ENCODE results near the gene PRKCH. TPM values are rescaled to one million over a fixed set of nuclear protein-coding genes. Genes with fewer than 3 reads are reported as not detected.
"Not testable (repeated sequence)": the region's sequence is repeated elsewhere in the genome, so short reads cannot be mapped to it uniquely, and the experiment has no call there.

PRKCH gene
- total RNA-seq, 1 donor from 2014 or later, result 14.5 TPM

- intact Hi-C loops (cut with DNase I), result no loop called here
- DNase-seq, result no peak
- no peak for ATAC-seq (ENCODE audit: poor library complexity)
Observed at GRCh38 chr14:61399365-61399764, 78.0 kb downstream of the PRKCH start.

- no peak for ATAC-seq (ENCODE audit: poor library complexity)
- intact Hi-C loops (cut with DNase I), result no loop called here
- no peak for DNase-seq
Observed at GRCh38 chr14:61401461-61401860, 80.1 kb downstream of the PRKCH start.

- DNase-seq, result no peak
- ATAC-seq (ENCODE audit: poor library complexity), result no peak
- intact Hi-C loops (cut with DNase I), result no loop called here
Observed at GRCh38 chr14:61403411-61403810, 82.0 kb downstream of the PRKCH start.

- intact Hi-C loops (cut with DNase I), result no loop called here
- DNase-seq (no peak), ATAC-seq (ENCODE audit: poor library complexity) (no peak)
Observed at GRCh38 chr14:61404637-61405036, 83.3 kb downstream of the PRKCH start.

- DNase-seq, result no peak
- intact Hi-C loops (cut with DNase I), result no loop called here
- no peak for ATAC-seq (ENCODE audit: poor library complexity)
Observed at GRCh38 chr14:61406198-61406597, 84.8 kb downstream of the PRKCH start.

DNA sequence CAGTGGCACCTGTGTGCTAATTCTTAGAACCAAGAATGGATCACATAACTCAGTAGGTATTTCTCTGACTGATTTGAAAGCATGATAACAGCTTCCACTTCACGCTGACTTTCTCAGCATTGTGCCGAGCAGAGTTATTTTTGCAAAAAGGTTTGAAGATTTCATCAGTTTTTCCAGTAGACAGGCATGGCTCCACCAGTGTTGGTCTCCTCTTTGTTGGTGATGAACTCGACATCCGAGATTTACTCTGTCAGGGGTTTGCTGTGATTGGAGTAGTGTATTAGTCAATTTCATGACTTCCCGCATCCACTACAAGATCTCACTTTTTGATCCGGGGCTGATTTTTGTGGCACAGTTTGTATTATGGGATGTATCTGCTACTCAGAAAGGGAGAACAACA lies 85.3 kb downstream of the PRKCH start:
- no peak for ATAC-seq (ENCODE audit: poor library complexity)
- intact Hi-C loops (cut with DNase I), result no loop called here

DNA sequence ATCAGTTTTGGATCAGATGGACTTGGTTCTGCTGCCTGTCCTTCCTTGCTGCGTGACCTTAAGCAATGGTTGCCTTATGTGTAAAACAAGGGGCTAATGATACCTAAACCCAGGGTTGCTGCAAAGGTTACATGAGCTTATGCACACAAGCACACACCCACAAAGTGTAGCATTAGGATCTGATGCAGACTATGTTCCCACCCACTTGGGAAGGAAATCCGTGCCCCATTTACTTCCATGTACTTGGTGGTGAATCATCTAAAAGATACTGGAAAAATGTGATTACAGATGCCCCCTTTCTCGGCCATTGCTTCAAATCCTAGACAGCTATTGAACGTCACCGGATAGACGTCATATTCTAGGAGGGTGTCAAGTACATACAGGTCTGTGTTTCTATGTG lies 87.1 kb downstream of the PRKCH start:
- no peak for ATAC-seq (ENCODE audit: poor library complexity)
- intact Hi-C loops (cut with DNase I), result no loop called here
- DNase-seq, result no peak

More for the DNA sequence above, 85.3 kb downstream of the PRKCH start:
- DNase-seq, result no peak

DNA sequence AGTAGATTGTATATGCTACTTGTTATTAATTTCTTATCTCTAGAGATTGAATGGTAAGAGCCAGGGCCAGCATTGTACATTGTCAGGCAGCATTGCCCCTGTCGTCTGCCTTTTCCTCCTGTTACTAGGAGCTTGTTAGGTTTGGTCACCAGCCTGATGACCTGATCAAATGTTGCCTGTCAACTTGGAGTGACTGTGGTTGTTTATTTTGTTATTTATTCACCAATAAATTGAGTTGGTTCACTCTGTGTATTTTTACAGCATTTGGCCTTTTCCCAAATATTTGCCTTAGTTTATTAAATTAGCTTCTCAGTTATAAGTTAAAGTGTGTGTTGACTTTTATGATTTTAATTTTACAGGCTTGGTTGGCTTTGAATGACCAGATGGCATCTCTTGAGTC lies 88.4 kb downstream of the PRKCH start:
- no peak for ATAC-seq (ENCODE audit: poor library complexity)

GRCh38 chr14:61415934-61416333 lies 94.6 kb downstream of the PRKCH start:
- DNase-seq; ATAC-seq (ENCODE audit: poor library complexity): not testable (repeated sequence)
- intact Hi-C loops (cut with DNase I), result loop anchor here (10.0 kb wide), 1 partner anchor 91 kb away; the partner anchor contains the start of gene PRKCH

More for the DNA sequence above, 88.4 kb downstream of the PRKCH start:
- DNase-seq, result no peak
- intact Hi-C loops (cut with DNase I), result loop anchor here (10.0 kb wide), 1 partner anchor 85 kb away; the partner anchor contains the start of gene PRKCH

DNA sequence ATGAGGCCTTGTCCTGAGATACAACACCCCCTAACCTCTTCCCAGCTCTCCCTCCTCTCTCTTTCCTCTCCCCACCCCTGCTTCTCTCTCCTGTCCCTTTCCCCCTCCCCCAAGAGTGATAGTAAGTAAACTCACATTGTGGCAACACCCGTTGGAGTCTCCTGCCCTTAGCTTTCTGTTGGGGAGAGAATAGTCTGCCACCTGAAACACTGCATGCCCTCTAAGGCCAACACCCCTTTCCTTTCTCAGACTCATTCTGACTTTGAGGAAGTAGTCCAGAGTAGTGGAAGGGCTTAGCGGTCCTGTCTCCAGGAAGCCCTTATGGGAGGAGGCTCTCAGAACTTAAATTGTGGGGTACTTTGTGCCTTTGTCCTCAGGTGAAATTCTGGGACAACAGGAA lies 95.2 kb downstream of the PRKCH start:
- intact Hi-C loops (cut with DNase I), result loop anchor here (10.0 kb wide), 1 partner anchor 92 kb away; the partner anchor contains the start of gene PRKCH

GRCh38 chr14:61417141-61417540 lies 95.8 kb downstream of the PRKCH start:
- intact Hi-C loops (cut with DNase I), result loop anchor here (10.0 kb wide), 1 partner anchor 92 kb away; the partner anchor contains the start of gene PRKCH
- DNase-seq, result no peak
- ATAC-seq (ENCODE audit: poor library complexity), result no peak

More for the DNA sequence above, 95.2 kb downstream of the PRKCH start:
- no peak for DNase-seq
- ATAC-seq (ENCODE audit: poor library complexity), result no peak

GRCh38 chr14:61417883-61418455 lies 96.6 kb downstream of the PRKCH start:
- intact Hi-C loops (cut with DNase I), result loop anchor here (10.0 kb wide), 1 partner anchor 93 kb away; the partner anchor contains the start of gene PRKCH
- ATAC-seq (ENCODE audit: poor library complexity) (no peak), DNase-seq (no peak)

- intact Hi-C loops (cut with DNase I), result loop anchor here (10.0 kb wide), 1 partner anchor 94 kb away; the partner anchor contains the start of gene PRKCH
- ATAC-seq (ENCODE audit: poor library complexity), result peak; percentile 68
- no peak for DNase-seq
Observed at GRCh38 chr14:61418746-61419145, 97.4 kb downstream of the PRKCH start.

- DNase-seq (no peak), ATAC-seq (ENCODE audit: poor library complexity) (no peak)
- intact Hi-C loops (cut with DNase I), result loop anchor here (10.0 kb wide), 1 partner anchor 94 kb away; the partner anchor contains the start of gene PRKCH
Observed at GRCh38 chr14:61419201-61419600, 97.8 kb downstream of the PRKCH start.

DNA sequence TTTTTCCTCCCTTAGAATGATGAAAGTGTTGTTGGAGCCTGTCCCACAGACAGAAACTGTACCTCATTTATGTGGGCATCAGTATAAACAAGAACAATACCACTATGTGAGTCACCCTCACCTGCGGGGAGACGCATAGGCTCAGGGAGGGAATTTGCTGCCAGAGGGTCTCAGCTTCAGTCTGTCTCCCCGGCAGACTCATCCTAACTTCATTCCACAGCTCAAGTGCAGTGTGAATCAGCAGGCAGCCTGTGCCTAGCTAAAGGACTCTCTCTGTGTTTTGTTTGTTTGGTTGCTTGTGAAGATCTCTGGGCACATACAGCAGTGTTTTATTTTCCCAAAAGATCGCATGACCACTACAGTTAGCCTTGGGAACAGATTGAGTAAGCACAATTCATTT lies 98.9 kb downstream of the PRKCH start:
- ATAC-seq (ENCODE audit: poor library complexity) (no peak), DNase-seq (no peak)
- intact Hi-C loops (cut with DNase I), result no loop called here

GRCh38 chr14:61421212-61421923 lies 100.0 kb downstream of the PRKCH start:
- intact Hi-C loops (cut with DNase I), result no loop called here
- ATAC-seq (ENCODE audit: poor library complexity) (no peak), DNase-seq (no peak)

GRCh38 chr14:61426048-61426447 lies 104.7 kb downstream of the PRKCH start:
- intact Hi-C loops (cut with DNase I), result no loop called here
- no peak for ATAC-seq (ENCODE audit: poor library complexity)
- no peak for DNase-seq

GRCh38 chr14:61428261-61428660 lies 106.9 kb downstream of the PRKCH start:
- DNase-seq, result no peak
- intact Hi-C loops (cut with DNase I), result no loop called here
- ATAC-seq (ENCODE audit: poor library complexity), result no peak

- ATAC-seq (ENCODE audit: poor library complexity), result no peak
- intact Hi-C loops (cut with DNase I), result no loop called here
- DNase-seq, result no peak
Observed at GRCh38 chr14:61429316-61429715, 107.9 kb downstream of the PRKCH start.
